Keratinocyte (primary cell): ENCODE data around the gene EPHB2.

Experiments used
- EZH2 ChIP-seq: IDR thresholded peaks from one replicate; pipeline ENCODE4 v1.6.1; 2012; ENCODE audit warnings: inconsistent platforms, mild to moderate bottlenecking, low read length, moderate library complexity
- TF ChIP-seq, protein P1 (sequence below), 3 experiments: IDR thresholded peaks in 1 of 3; conservative IDR thresholded peaks in 1 of 3; optimal IDR thresholded peaks in 1 of 3; 2 replicates in 2 of 3; 3 replicates in 1 of 3; pipeline versions ENCODE3 to v1.5.1; 2011; ENCODE audit warnings: low read length in 3 of 3, mild to moderate bottlenecking in 3 of 3, moderate library complexity in 2 of 3, control low read depth in 1 of 3, inconsistent platforms in 1 of 3; ENCODE audit not compliant: insufficient read depth in 2 of 3; ENCODE audit errors: extremely low read depth in 1 of 3

- TF ChIP-seq, protein P1, sequence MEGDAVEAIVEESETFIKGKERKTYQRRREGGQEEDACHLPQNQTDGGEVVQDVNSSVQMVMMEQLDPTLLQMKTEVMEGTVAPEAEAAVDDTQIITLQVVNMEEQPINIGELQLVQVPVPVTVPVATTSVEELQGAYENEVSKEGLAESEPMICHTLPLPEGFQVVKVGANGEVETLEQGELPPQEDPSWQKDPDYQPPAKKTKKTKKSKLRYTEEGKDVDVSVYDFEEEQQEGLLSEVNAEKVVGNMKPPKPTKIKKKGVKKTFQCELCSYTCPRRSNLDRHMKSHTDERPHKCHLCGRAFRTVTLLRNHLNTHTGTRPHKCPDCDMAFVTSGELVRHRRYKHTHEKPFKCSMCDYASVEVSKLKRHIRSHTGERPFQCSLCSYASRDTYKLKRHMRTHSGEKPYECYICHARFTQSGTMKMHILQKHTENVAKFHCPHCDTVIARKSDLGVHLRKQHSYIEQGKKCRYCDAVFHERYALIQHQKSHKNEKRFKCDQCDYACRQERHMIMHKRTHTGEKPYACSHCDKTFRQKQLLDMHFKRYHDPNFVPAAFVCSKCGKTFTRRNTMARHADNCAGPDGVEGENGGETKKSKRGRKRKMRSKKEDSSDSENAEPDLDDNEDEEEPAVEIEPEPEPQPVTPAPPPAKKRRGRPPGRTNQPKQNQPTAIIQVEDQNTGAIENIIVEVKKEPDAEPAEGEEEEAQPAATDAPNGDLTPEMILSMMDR (optimal IDR thresholded peaks at IDR 0.05 in 1 of 3, IDR thresholded peaks at IDR 0.05 in 1 of 3, conservative IDR thresholded peaks at IDR 0.05 in 1 of 3; ENCODE audit: extremely low read depth in 1 of 3, insufficient read depth in 2 of 3, low read length in 3 of 3), result no peak
- no peak for TF ChIP-seq EZH2
Observed at GRCh38 chr1:22699681-22700520, 10.7 kb upstream of the EPHB2 start.
